GM12874 (cell line): ENCODE data around the gene SUFU.

Source experiments
- CTCF ChIP-seq: IDR thresholded peaks from 2 replicates; pipeline ENCODE4 v1.5.1; 2011; ENCODE audit warnings: low read depth, mild to moderate bottlenecking, control low read depth, low read length, moderate library complexity; ENCODE audit not compliant: insufficient read depth

SUFU gene

DNA sequence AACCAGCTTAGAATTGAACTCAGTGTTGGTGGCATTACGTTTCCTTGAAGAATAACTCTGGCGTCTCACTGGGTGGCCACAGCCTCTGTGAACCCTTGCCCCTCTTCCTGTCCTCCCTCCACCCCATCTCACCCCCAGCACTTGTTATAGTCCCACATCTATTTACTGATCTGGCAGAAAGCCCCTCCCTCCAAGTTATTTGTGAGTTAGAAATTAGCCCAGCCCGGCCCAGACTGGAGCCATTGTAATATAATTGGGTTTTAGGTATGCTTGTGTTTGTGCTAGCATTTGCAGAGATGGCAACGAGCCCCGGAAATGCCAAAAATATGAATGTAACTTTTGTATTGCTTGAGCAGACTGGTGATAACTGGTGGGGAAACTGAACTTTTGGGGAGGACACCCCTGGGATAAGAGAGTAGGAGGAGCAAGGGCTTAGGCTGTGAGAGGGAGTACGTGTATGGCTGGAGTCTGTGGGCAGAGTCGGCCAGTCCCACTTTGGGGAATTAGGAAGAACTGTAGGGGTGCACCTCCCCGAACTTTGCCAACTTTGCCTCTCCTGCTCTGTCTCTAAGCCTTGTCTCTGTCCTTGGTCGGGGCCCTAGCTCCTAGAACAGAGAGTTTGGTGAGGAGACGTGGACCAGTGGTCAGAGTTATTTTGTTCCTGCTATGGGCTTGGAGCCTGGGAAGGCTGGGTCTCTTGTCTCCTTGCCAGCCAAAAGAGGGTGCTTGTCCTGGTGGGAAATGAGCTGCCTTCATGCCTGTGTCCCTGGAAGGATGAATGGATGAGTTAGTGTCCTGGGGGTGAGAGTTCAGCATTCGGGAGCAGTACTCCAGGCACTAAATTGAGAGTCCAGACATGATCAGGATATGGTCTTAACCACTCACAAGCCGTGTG is 121.2 kb downstream of the SUFU start:
- no peak for TF ChIP-seq CTCF

DNA sequence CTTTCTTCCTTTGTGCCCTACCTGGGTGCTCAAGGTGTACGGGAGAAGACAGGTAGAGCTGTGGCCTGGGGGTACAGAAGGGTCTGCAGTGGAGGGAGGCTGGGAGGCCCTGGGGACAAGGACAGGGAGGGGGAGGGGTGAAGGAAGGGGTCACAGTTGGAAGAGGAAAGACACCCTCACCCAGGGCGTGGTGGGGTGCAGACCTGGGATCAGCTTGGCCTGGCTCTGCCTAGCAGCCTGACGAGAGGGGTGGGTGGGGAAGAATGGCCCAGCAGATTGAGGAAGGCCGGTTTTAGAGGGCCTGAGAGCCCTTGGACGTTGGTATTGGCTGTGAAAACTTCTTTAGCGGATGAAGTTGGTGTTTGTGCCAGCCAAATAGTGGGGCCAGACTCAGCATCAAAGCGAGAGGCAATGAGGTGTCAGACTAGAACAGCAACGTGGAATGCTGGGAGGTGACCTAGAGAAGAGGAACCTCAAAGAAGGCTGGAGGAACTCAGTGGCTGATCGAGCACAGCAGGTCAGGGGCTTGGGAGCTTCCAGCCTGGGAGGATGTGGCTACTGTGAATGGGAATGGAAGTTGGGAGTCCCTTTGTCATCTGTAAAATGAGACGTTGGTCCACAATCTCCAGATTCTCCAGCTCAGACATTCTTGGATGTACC is 122.4 kb downstream of the SUFU start:
- TF ChIP-seq CTCF = no peak

DNA sequence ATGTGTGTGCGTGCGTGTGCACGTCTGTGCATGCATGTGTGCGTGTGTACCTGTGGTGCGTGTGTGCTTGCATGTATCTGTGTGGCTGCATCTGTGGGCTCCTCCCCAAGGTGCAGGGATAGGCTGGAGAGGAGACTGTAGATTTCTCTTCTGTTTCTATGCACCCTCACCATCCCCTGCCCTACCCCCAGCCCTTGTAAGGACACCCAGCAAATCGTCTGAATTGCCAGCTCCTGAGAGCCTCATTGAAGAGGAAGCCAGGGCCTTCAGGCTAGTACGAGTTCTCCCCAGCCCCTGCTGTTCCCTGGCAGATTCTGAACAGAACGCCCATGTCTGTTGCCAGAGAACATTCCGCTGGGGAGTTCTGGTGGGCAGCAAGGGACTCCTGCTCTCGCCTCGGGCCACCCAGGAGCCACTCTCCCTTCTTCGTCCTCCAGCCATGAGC is 123.5 kb downstream of the SUFU start:
- no peak for TF ChIP-seq CTCF

DNA sequence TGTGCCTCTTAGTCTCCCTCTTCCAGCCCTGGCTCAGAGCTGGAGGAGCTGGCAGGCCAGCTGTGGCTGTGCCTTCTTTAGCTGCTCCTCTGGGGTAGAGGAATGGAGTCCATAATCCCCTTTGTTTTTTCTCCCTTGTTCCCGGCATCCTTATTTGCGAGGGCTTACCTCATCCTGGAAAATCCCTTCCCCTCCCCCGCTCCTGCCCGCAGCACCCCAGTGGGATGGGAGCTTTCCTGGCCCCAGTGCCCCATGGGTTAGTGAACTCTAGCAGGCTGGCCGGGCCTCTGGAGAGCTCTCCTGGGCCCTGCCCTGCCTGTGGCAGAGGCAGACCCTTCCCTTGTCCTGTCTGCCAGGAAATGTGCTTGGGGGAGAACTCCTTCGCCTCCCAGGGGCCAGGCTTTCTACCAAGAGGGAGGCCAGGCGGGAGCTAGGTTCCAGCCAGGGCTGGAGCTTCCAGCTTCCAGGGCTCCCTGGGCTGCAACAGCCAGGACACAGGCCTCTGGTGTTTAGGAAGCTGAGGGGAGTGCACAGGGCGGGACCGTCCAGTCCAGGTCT is 124.0 kb downstream of the SUFU start:
- no peak for TF ChIP-seq CTCF

DNA sequence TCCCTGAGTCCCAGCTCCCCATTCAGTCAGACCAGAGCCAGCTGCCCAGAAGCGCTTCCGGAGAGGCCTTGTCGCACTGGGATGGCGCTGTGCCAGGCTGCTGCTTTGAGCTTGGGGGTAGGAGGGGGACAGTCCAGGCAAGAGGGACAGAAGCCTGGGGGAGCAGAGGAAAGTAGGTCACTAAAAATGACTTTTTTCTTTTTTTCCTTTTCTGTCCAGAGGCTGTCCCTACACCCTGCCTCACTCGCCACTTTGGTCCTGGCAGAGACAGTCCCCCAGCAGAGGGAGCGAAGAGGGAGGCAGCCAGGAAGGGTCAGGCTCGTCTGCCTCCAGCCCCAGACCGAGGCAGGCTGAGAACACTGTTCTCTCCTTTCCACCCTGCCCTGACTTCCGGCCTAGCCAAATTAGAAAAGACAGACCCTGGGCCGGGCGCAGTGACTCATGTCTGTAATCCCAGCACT is 124.7 kb downstream of the SUFU start:
- TF ChIP-seq CTCF = no peak

GRCh38 chr10:102629661-102630614 is 126.2 kb downstream of the SUFU start:
- no peak for TF ChIP-seq CTCF
